Eye (tissue), 1 donor: ENCODE measurements around the gene DCAF8L1.
"Not testable (repeated sequence)": the region's sequence is repeated elsewhere in the genome, so short reads cannot be mapped to it uniquely, and the experiment has no call there.

Experiments used
- DNase-seq: peaks from one replicate; pipeline ENCODE4 v3.0.0-alpha.2; 2015

Gene DCAF8L1

DNA sequence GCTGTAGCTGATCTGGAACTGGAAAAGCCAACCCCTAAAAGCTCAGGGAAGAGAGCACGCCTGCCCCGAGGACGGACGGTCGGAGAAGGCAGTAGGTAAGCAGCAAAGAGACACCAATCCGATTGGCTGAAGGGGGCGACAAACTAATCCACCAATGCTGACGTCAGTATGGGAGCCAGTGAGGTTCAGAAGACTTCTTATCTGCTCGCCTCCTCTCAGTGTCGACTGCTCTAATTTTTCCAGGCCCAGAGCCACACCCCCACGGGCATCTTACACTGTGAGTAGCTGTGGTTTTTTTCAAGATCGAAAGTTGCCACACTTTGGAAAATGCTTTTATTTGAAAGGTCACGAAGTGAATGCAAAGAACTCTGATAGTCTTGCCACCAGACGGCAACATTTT, at the start of gene DCAF8L1:
Gene DCAF8L1, minus strand, starts transcription at position 101 of the 400 bp plus-strand sequence. CDS start 115 bp downstream, outside the sequence.
- DNase-seq: no peak

DNA sequence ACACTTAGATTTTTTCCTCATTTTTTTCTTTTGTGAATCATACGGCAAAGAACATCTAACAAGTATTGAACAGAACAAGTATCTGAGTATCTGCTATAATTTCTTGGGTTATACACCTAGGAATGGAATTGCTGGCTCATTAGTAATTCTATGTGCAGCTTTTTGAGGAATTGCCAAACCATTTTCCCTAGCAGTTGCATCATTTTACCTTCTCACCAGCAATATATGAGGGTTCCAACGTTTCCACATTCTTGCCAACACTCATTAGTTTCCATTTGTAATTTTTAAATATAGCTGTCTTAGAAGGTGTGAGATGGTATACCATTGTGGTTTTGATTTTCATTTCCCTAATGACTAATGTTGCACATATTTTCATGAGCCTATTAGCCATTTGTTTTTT, 41.1 kb upstream of the DCAF8L1 start:
- DNase-seq: no peak

- no peak for DNase-seq
These were observed 35.6 kb upstream of the DCAF8L1 start for GRCh38 chrX:28016823-28017222.

- no peak for DNase-seq
These were observed 34.7 kb upstream of the DCAF8L1 start for GRCh38 chrX:28015993-28016392.

GRCh38 chrX:28010875-28011274, 29.6 kb upstream of the DCAF8L1 start:
- DNase-seq: no peak

- DNase-seq: no peak
These were observed 17.4 kb upstream of the DCAF8L1 start for GRCh38 chrX:27998666-27999065.

- DNase-seq: no peak
These were observed 16.4 kb upstream of the DCAF8L1 start for GRCh38 chrX:27997622-27998021.

DNA sequence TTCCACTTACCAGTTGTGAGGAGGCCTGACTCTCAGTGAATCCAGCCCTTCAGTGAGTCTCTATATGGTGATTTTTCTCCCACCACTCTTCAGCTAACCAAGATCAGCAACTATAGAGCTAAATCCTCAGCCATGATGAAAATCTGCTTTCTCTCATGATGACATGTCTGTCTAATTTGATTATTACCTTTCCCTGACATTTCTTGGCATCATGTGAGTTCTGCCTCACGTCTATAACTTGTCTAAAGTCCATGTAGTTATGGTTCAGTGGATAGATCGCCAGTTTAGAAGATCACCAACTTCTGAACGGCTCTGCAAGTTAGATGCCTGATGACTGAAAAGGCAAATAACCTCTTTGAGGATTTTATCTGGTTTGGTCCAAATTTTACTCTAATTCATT, 14.9 kb upstream of the DCAF8L1 start:
- DNase-seq: no peak

- no peak for DNase-seq
These were observed 14.4 kb upstream of the DCAF8L1 start for GRCh38 chrX:27995611-27996010.

GRCh38 chrX:27987862-27988646, 6.8 kb upstream of the DCAF8L1 start:
- DNase-seq: no peak

DNA sequence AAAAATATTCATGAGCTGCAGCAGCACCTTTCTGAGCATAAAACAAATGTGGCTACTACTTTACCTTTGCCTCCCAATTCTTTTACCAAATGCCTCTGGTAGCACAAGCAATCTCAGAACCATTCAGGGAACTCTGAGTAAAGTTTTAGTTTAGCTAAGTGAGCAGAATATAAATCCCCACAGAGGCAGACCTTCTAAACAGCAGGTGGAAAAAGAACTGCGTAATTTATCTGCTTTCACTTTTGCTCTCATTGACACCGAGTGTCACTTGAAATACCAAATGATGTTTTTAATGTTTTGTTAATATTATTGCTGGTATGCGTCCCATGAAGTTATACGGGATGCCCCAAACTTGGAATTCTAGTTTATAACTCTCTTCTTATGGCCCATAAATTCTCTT, 4.3 kb downstream of the DCAF8L1 start:
- DNase-seq: not testable (repeated sequence)

GRCh38 chrX:27976284-27976683, 5.0 kb downstream of the DCAF8L1 start:
- peak; percentile 21 for DNase-seq

GRCh38 chrX:27968878-27969277, 12.4 kb downstream of the DCAF8L1 start:
- no peak for DNase-seq

DNA sequence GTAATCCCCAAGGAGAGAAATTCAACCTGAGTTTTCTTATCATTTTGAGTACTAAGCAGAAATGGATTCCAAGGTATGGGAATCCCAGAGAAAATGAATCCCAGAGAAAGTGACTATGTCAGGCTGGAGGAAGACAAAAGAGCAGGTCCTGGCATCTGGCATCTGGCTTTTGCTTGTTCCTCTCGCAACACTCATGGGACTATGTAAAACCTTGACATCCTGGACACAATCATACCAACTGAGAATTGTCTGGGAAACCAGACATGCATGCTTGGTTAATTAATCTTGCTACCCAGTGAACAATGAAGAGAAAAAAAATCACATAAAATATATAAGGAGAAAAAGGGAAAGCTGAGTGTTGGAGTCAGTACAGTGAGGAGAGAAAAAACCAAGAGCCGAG, 12.9 kb downstream of the DCAF8L1 start:
- no peak for DNase-seq

- DNase-seq: no peak
These were observed 14.3 kb downstream of the DCAF8L1 start for GRCh38 chrX:27966955-27967354.

- no peak for DNase-seq
These were observed 14.8 kb downstream of the DCAF8L1 start for GRCh38 chrX:27966492-27966891.

DNA sequence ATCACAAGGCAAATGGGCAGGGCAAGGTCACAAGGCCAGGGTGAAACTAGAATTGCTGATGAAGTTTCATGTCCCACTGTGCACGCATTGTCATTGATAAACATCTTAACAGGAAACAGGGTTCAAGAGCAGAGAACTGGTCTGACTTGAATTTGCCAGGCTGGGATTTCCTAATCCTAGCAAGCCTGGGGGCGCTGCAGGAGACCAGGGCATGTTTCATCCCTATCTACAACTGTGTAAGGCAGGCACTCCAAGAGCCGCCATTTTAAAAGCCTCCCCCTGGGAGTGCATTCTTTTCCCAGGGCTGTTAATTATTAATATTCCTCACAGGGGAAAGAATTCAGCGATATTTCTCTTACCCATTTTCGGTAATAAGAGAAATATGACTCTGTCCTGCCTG, 15.9 kb downstream of the DCAF8L1 start:
- not testable (repeated sequence) for DNase-seq

GRCh38 chrX:27964432-27964831, 16.8 kb downstream of the DCAF8L1 start:
- no peak for DNase-seq

- not testable (repeated sequence) for DNase-seq
These were observed 20.8 kb downstream of the DCAF8L1 start for GRCh38 chrX:27960410-27960809.

DNA sequence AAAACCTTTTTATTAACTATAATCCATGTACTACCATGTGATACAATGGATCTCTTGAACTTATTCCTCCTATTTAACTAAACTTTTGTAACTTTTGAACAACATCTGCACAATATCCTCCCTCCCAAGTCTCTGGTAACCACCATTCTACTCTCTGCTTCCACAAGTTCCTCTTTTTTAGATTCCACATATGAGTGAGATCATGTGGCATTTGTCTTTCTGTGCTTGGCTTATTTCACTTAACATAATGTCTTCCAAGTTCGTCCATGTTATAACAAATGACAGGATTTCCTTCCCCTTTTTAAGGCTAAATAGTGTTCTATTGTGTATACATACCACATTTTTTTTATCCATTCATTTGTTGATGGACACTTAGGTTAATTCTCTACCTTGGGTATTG, 28.1 kb downstream of the DCAF8L1 start:
- DNase-seq: no peak

DNA sequence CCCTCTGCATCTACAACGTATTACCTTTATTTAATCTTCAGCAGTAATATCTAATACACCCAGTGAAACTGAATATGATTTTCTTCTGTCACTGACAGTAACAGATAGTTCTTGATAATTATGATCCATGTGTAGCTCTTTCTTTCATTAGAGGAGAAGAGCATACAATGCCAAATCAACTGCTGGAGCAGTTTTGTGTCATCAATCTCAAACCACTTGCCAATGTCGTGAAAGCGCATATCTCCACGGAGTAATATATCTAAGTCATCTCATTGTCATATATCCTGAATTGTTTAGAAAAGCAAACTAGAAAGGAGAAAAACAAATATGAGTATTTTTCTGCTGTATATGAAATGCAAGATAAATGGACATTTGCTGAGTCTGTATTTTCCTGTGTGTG, 47.9 kb downstream of the DCAF8L1 start:
- DNase-seq: no peak
